Panc1 (cell line): Measurements from ENCODE around the gene DLK2. TPM values are rescaled to one million over a fixed set of nuclear protein-coding genes. Genes with fewer than 3 reads are reported as not detected.

Experiments used
- ATAC-seq: fragments of 200-7000 bp; cut with Tn5 transposase; 2 replicates; pipeline ENCODE4 v1.9.1; 2020; ENCODE audit warnings: mild to moderate bottlenecking, moderate library complexity
- BruUV-seq: library from RNA; stranded (reverse); fragments of 400-500 nt; replicated peaks from 2 replicates; lab custom pipeline; 2021; lab: Mats Ljungman, UMichigan
- CTCF ChIA-PET: fragments of 300-600 bp; sonication (Branson Sonifier 250); formaldehyde crosslinking; loops from one replicate; lab custom pipeline; 2022; ENCODE audit warnings: antibody characterized with exemption; lab: Charles Lee
- POLR2A ChIA-PET: fragments of 300-600 bp; sonication (Branson Sonifier 250); formaldehyde crosslinking; loops from one replicate; lab custom pipeline; 2022; ENCODE audit warnings: antibody characterized with exemption; lab: Charles Lee
- DNase-seq: peaks from one replicate; pipeline ENCODE4 v3.0.0-alpha.2; 2010; ENCODE audit warnings: low read depth, low spot score
- H3K27ac ChIP-seq: 2 replicates; pipeline ENCODE4 v1.5.1; 2011; ENCODE audit warnings: mild to moderate bottlenecking, low read length, inconsistent platforms
- H3K27me3 ChIP-seq: fragments of 200-500 bp; sonication (Bioruptor generic); 2 replicates; pipeline ENCODE4 v1.6.0; 2014; ENCODE audit warnings: low read length, inconsistent platforms; ENCODE audit not compliant: control insufficient read depth, insufficient read depth
- H3K36me3 ChIP-seq: fragments of 200-500 bp; sonication (Bioruptor generic); 2 replicates; pipeline ENCODE4 v1.5.1; 2014; ENCODE audit warnings: inconsistent platforms, mild to moderate bottlenecking, low read length, moderate library complexity; ENCODE audit not compliant: control insufficient read depth, insufficient read depth
- H3K4me1 ChIP-seq: 2 replicates; pipeline ENCODE4 v1.5.1; 2011; ENCODE audit warnings: inconsistent platforms, mild to moderate bottlenecking, low read length, moderate library complexity; ENCODE audit not compliant: control insufficient read depth, insufficient read depth
- H3K4me3 ChIP-seq, 2 experiments: 2 replicates each; pipeline ENCODE4 v1.5.1; 2011 to 2012; ENCODE audit warnings: low read depth in 2 of 2, low read length in 2 of 2, mild to moderate bottlenecking in 2 of 2, inconsistent platforms in 1 of 2, moderate library complexity in 1 of 2
- H3K9me3 ChIP-seq: fragments of 200-500 bp; sonication (Bioruptor generic); 2 replicates; pipeline ENCODE4 v1.5.1; 2014; ENCODE audit warnings: low read depth, mild to moderate bottlenecking, inconsistent platforms, low read length, moderate library complexity; ENCODE audit not compliant: control insufficient read depth, insufficient read depth
- CTCF ChIP-seq: fragments of 450-650 bp; IDR thresholded peaks from 2 replicates; pipeline ENCODE4 v1.5.1; 2017; ENCODE audit warnings: mild to moderate bottlenecking
- POLR2AphosphoS5 ChIP-seq: IDR thresholded peaks from 2 replicates; pipeline ENCODE4 v1.6.1; 2012; ENCODE audit warnings: mild to moderate bottlenecking, low read depth, low read length, moderate library complexity
- REST ChIP-seq, 2 experiments: IDR thresholded peaks; 2 replicates each; pipeline ENCODE4 v1.6.1; 2011 to 2012; ENCODE audit warnings: low read depth in 2 of 2, control low read depth in 1 of 2, low read length in 1 of 2, mild to moderate bottlenecking in 1 of 2, moderate library complexity in 1 of 2; ENCODE audit not compliant: insufficient read depth in 1 of 2
- SIN3A ChIP-seq: IDR thresholded peaks from 2 replicates; pipeline ENCODE4 v1.6.1; 2012; ENCODE audit warnings: low read depth, mild to moderate bottlenecking, low read length, moderate library complexity, borderline replicate concordance; ENCODE audit not compliant: insufficient read depth
- TCF7L2 ChIP-seq: IDR thresholded peaks from 2 replicates; pipeline ENCODE4 v1.6.1; 2011; ENCODE audit warnings: mild to moderate bottlenecking, low read depth, low read length, inconsistent platforms
- in situ Hi-C: cut with HindIII; loops from 2 replicates; pipeline ENCODE4 v1.10.0; 2016; ENCODE audit warnings: low sequenced_read_pairs, low pct_unique_long_range_greater_than_20kb
- intact Hi-C: fragments of 100-400 bp; cut with micrococcal nuclease; formaldehyde crosslinking; loops from one replicate; pipeline ENCODE4 v1.10.0; 2022; ENCODE audit not compliant: unreplicated experiment
- total RNA-seq: library from RNA; stranded (reverse); gene quantifications from one replicate; pipeline ENCODE4 v1.2.1, GENCODE V29; 2021; ENCODE audit not compliant: unreplicated experiment

DLK2 gene
- total RNA-seq, 1 experiment from 2014 or later: 19.1 TPM

DNA sequence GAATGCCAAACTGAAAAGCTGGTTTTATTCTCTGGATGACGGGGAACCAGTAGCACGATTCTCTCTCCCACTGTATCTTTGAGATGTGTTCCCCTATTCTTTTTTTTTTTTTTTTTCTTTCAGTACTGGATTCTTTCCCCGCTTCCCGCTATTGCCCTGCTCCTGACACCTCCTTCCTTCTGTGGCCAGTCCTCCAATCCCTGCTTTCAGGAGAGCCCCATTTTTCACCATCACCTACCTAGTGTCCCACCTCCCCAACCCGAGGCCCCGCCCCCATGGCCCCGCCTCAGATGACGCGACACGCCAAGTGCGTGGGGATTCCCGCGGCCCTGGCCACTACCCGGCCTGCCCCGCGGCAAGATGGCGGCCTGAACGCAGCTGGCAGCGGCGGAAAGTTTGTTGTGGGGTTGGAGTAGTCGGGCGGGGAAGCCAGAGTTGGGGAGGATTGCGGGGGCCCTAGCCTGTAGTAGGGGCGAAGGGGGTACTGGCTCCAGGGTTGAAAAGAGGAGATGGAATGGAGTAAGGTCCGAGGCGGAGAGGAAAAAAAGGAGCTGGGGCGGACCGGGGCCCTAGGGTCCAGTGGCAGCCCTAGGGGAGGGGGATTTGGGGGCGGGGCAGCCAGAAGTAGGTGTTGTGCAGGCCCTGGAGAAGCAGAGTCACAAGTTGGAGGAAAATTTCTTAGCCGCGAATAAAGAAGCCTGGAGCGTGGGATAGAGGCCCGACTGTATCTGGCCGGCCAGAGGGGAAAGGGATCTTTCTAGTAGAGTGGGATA is 22.1 kb upstream of the DLK2 start, which contains the start of gene TJAP1:
TSS of gene TJAP1 (plus strand) at position 336 of the 773 bp plus-strand sequence. CDS start 21,432 bp downstream, outside the sequence.
- CTCF ChIA-PET: interaction anchor here (0.6 to 0.8 kb wide), 8 partner anchors 12 to 46 kb away, joined by 3 to 8 read pairs (median 4); partner anchors contain the start of gene LRRC73
- Histone ChIP-seq H3K9me3 (no peaks in the 10 kb centered on the region), H3K4me1 (peaks cover 13% of the 10 kb centered on the region), H3K27me3 (no peaks in the 10 kb centered on the region), H3K27ac (peak within 1 kb of the TSS; percentile 81), H3K36me3 (no peaks in the 10 kb centered on the region), H3K4me3 (peak within 1 kb of the TSS; percentile 62 to 74)
- POLR2A ChIA-PET: interaction anchor here (0.6 to 0.7 kb wide), 6 partner anchors 18 to 584 kb away, joined by 3 to 4 read pairs (median 3); partner anchors contain the start of gene LRRC73
- TF ChIP-seq SIN3A (peak; percentile 86), REST (IDR thresholded peaks at IDR 0.05; ENCODE audit: insufficient read depth in 1 of 2, low read depth in 2 of 2, low read length in 1 of 2) (no peak), CTCF (no peak), TCF7L2 (no peak), POLR2AphosphoS5 (peak; percentile 90)
- ATAC-seq: peak; percentile 100
- no peak for DNase-seq
- in situ Hi-C loops: no loop called here
- intact Hi-C loops: no loop called here
- BruUV-seq: no TSS peak

DNA sequence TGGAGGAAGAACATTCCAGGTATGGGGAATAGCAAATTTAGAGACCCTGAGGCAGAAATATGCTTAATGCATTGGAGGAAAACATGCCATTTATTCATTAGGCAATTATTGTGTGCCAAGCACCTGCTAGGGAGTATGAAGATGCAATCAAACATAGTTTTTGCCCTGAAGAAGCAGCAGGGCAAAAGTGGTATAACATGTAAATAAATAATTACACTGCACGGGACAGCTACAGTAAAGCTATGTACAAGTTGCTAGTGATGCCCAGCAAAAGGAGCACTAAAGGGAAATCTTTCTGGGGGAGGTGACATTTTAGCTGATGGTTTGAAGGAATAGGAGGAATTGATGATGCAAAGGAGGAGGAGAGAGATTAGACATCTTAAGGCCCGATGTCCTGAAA is 21.4 kb upstream of the DLK2 start:
- ChIA-PET CTCF (interaction anchor here (0.6 to 0.7 kb wide), 2 partner anchors 11 to 30 kb away, joined by 4 to 6 read pairs; no protein-coding TSS in a partner anchor), POLR2A (no interaction called here)
- Histone ChIP-seq H3K36me3 (no peaks in the 10 kb centered on the region), H3K27ac (peak overlapping the region; percentile 81), H3K9me3 (no peaks in the 10 kb centered on the region), H3K4me3 (peak overlapping the region; percentile 62 to 74), H3K27me3 (no peaks in the 10 kb centered on the region), H3K4me1 (peaks cover 13% of the 10 kb centered on the region)
- ATAC-seq (no peak), DNase-seq (no peak)
- intact Hi-C loops: no loop called here
- in situ Hi-C loops: no loop called here
- TF ChIP-seq REST (IDR thresholded peaks at IDR 0.05; ENCODE audit: insufficient read depth in 1 of 2, low read depth in 2 of 2, low read length in 1 of 2) (no peak), POLR2AphosphoS5 (no peak), CTCF (no peak), SIN3A (no peak), TCF7L2 (no peak)
- no TSS peak for BruUV-seq
